ENCODE data around the gene NARS2. TPM values are rescaled to one million over a fixed set of nuclear protein-coding genes. Genes with fewer than 3 reads are reported as not detected.
A peak's percentile ranks its signal among the peaks of the same experiment; 100 is the strongest.

Gene NARS2
- total and polyA plus RNA-seq, 2 donors (not counting 1 experiment from before 2014, with no cell fraction given), result 9.7 to 14.6 TPM

- peak overlapping the region; percentile 60 for H3K27ac Mint-ChIP-seq
Measured at GRCh38 chr11:78540256-78540655, 34.4 kb downstream of the NARS2 start.

GRCh38 chr11:78539506-78539905 lies 35.2 kb downstream of the NARS2 start:
- Histone ChIP-seq H4K20me1 (ENCODE audit: control insufficient read depth, insufficient read depth, low read length, poor library complexity, severe bottlenecking) (no peaks in the 10 kb centered on the region), H3K9me3 (ENCODE audit: control extremely low read depth in 1 of 3, control insufficient read depth in 2 of 3, insufficient read depth in 1 of 3, low read length in 2 of 3) (no peaks in the 10 kb centered on the region), H2AFZ (ENCODE audit: insufficient read depth, low read depth, low read length, poor library complexity, severe bottlenecking) (no peak overlapping the region), H3K27me3 (replicated peaks in 1 of 4; ENCODE audit: control extremely low read depth in 1 of 4, control insufficient read depth in 3 of 4, insufficient read depth in 4 of 4, low read length in 3 of 4) (no peaks in the 10 kb centered on the region), H3K36me3 (replicated peaks in 1 of 2; ENCODE audit: control extremely low read depth in 1 of 2, control insufficient read depth in 1 of 2, extremely low read depth in 1 of 2, insufficient read depth in 2 of 2, low read length in 1 of 2) (peaks cover 0 to 3% of the 10 kb centered on the region in 2 experiments), H3K79me2 (ENCODE audit: control insufficient read depth, insufficient read depth, low read length) (peaks cover 4% of the 10 kb centered on the region), H3K4me2 (replicated peaks; ENCODE audit: low read depth, low read length, poor library complexity, severe bottlenecking) (no peak overlapping the region), H3K4me3 (ENCODE audit: control extremely low read depth in 1 of 5, extremely low read depth in 1 of 5, insufficient read depth in 1 of 5, low read depth in 2 of 5, low read length in 4 of 5) (no peak overlapping the region), H3K9ac (ENCODE audit: low read length) (no peak overlapping the region), H3K27ac (ENCODE audit: low read length in 2 of 2) (no peak overlapping the region), H3K4me1 (ENCODE audit: control insufficient read depth in 2 of 2, insufficient read depth in 2 of 2, low read length in 2 of 2) (peaks cover 13 to 20% of the 10 kb centered on the region in 2 donors)
- ChIA-PET POLR2A (no interaction called here), CTCF (interaction anchor here (2.1 to 3.3 kb wide), 2 partner anchors 25 to 111 kb away, joined by 4 to 14 read pairs; no protein-coding TSS in a partner anchor)
- intact Hi-C loops (cut with micrococcal nuclease), result no loop called here
- H3K27me3 Mint-ChIP-seq, result no peaks in the 10 kb centered on the region
- DNase-seq (no peak), ATAC-seq (ENCODE audit: low read depth) (no peak)
- 100% methylated on average over 1 of the region's 3 CpGs for WGBS (ENCODE audit: insufficient coverage)
- H3K4me3 Mint-ChIP-seq, result no peak overlapping the region
- no peak overlapping the region for H3K27ac Mint-ChIP-seq
- H3K4me1 Mint-ChIP-seq, result peaks cover 33% of the 10 kb centered on the region
- TF ChIP-seq CTCF (IDR thresholded peaks at IDR 0.05), result no peak
- no peaks in the 10 kb centered on the region for H3K9me3 Mint-ChIP-seq (ENCODE audit: insufficient read depth)

More at GRCh38 chr11:78540256-78540655, 34.4 kb downstream of the NARS2 start:
- Histone ChIP-seq H3K4me1 (ENCODE audit: control insufficient read depth in 2 of 2, insufficient read depth in 2 of 2, low read length in 2 of 2) (peaks cover 13 to 14% of the 10 kb centered on the region in 2 donors), H3K9me3 (ENCODE audit: control extremely low read depth in 1 of 3, control insufficient read depth in 2 of 3, insufficient read depth in 1 of 3, low read length in 2 of 3) (no peaks in the 10 kb centered on the region), H3K27me3 (replicated peaks in 1 of 4; ENCODE audit: control extremely low read depth in 1 of 4, control insufficient read depth in 3 of 4, insufficient read depth in 4 of 4, low read length in 3 of 4) (no peaks in the 10 kb centered on the region), H3K27ac (ENCODE audit: low read length in 2 of 2) (no peak overlapping the region), H4K20me1 (ENCODE audit: control insufficient read depth, insufficient read depth, low read length, poor library complexity, severe bottlenecking) (no peaks in the 10 kb centered on the region), H3K79me2 (ENCODE audit: control insufficient read depth, insufficient read depth, low read length) (peaks cover 4% of the 10 kb centered on the region), H3K9ac (ENCODE audit: low read length) (no peak overlapping the region), H3K4me3 (ENCODE audit: control extremely low read depth in 1 of 5, extremely low read depth in 1 of 5, insufficient read depth in 1 of 5, low read depth in 2 of 5, low read length in 4 of 5) (no peak overlapping the region), H3K4me2 (replicated peaks; ENCODE audit: low read depth, low read length, poor library complexity, severe bottlenecking) (no peak overlapping the region), H2AFZ (ENCODE audit: insufficient read depth, low read depth, low read length, poor library complexity, severe bottlenecking) (no peak overlapping the region), H3K36me3 (replicated peaks in 1 of 2; ENCODE audit: control extremely low read depth in 1 of 2, control insufficient read depth in 1 of 2, extremely low read depth in 1 of 2, insufficient read depth in 2 of 2, low read length in 1 of 2) (peaks cover 0 to 3% of the 10 kb centered on the region in 2 experiments)
- intact Hi-C loops (cut with micrococcal nuclease), result no loop called here
- Mint-ChIP-seq H3K27me3 (no peaks in the 10 kb centered on the region), H3K9me3 (ENCODE audit: insufficient read depth) (no peaks in the 10 kb centered on the region), H3K4me3 (no peak overlapping the region), H3K4me1 (peaks cover 28% of the 10 kb centered on the region)
- ATAC-seq (ENCODE audit: low read depth) (no peak), DNase-seq (no peak)
- WGBS (ENCODE audit: insufficient coverage), result no CpG with 5 or more reads among the region's 2 CpGs
- no peak for TF ChIP-seq EZH2 (IDR thresholded peaks at IDR 0.05; ENCODE audit: borderline replicate concordance, insufficient read depth, low read depth, low read length, poor library complexity, severe bottlenecking)
- TF ChIP-seq CTCF (IDR thresholded peaks at IDR 0.05), result no peak
- CTCF ChIA-PET, result interaction anchor here (1.2 to 3.3 kb wide), 3 partner anchors 8 to 112 kb away, joined by 3 to 14 read pairs (median 4); no protein-coding TSS in a partner anchor
- POLR2A ChIA-PET, result no interaction called here

Data from B cell (primary cell).